GM18868 (cell line): ENCODE data around the gene NOS1AP.
"Not testable (repeated sequence)": the region's sequence is repeated elsewhere in the genome, so short reads cannot be mapped to it uniquely, and the experiment has no call there.

Experiments used
- ATAC-seq: cut with Tn5 transposase; IDR thresholded peaks from one replicate; pipeline ENCODE4 v1.9.1; 2021; ENCODE audit warnings: mild to moderate bottlenecking, moderate library complexity; ENCODE audit not compliant: unreplicated experiment

NOS1AP gene

DNA sequence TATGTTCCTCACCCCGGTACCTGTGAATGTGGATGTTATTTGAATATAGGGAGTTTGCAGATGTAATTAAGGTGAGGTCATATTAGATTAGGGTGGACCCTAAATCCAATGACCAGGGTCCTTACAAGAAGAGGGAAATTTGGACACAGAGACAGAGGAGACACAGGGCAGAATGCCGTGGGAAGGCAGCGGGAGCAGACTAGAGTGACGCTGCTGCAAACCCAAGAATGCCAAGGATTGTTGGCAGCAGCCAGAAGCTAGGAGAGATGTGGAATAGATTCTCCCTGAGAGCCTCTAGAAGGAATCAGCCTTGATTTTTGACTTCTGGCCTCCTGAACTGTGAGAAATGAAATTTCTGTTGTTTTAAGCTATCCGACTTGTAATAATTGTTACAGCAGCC lies 253.5 kb downstream of the NOS1AP start:
- no peak for ATAC-seq

DNA sequence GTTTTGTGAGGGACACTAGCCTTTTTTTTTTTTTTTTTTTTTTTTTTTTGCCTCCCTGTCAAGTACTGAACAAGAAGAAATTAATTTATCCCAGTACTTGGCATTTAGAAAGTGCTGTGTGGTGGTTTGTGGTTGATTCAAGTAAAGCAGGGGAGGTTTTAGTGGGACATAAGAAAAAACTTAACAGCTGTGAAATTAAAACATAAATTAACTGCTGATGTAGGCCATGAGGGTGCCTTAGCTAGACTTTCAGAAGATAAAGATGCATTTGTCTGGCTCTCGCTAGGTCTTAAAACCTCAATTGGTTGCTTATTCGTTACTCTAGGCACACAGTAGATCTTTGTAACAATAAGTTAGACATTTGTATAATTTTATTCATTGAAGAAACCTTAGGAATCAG lies 254.9 kb downstream of the NOS1AP start:
- ATAC-seq, result no peak

DNA sequence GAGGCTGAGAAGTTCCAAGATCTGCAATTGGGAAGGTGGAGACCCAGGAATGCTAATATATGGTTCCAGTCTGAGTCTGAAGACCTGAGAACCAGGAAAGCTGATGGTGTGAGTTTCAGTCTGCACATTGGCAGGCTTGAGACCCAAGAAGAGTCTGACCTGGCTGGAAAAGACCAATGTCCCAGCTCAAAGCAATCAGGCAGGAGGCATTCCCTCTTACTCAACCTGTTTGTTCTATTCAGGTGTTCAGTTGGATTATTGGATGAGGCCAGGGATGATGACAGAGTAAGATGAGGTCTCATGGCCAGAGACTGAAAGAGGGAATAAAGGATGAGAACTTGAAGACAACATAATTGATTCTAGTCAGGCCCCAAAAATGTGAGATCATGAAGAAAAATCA lies 257.1 kb downstream of the NOS1AP start:
- ATAC-seq, result no peak

DNA sequence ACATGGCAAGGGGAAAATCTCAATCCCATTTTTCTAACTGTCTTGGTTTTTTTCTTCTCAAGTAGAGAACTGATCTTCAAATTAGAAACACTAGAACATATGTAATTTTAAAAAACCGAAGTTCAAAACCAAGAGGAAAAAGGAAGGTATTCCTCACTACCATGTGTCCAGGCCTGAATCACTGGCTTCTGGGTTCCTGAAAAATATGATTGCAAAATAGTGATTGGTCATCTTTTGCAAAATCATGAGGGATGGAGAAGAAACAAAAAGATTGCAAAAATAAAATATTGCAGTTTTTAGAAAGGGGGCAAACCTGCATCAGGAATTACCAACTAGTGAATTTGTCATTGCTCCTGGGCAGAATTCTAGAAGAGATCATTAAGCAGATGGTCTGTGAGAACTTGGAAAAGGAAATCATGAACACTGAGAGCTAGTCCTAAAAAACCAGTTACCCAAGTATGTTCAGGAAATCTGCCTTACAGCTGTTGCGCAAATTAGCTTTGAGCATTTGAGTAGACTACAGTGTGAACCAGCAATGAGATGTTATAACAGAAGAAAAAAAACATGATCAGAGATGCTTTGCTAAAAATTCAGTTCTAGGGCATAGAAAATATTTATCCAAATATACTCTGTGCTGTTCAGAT lies 257.8 kb downstream of the NOS1AP start:
- ATAC-seq, result no peak

DNA sequence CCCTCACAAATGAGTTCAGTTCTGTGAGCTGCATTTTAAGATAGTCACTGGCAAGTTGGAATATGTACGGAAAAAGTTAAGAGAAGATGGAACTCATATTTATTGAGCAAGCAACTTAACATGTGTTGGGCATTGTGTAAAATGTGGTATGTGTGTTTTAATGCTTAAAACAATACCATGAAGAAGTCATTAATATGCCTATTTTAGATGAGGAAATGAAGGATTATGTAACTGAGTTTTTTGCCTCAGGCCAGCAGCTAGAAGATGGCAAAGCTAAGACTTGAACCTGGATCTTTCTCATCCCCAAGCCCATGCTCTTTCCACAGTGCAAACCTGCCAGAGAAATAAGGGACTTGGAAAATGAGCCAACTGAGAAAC lies 258.3 kb downstream of the NOS1AP start:
- ATAC-seq, result no peak

DNA sequence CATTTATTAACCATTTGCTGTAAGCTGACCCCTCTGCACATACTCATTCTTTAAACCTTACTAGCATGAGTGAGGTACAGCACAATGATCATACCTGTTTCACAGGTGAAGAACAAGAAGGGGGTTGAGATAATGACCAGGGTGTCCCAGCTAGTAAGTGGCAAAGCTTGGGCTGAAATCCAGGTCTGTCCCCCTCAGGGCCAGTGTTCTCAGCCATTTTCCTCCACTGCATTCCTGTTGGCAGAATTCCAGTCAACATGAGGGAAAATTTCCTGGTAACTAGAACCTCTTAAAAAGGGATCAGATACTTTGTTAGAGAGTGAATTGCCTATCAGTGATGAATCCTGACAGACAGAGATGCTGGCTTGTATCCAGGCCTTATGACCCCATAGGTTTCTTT lies 259.0 kb downstream of the NOS1AP start:
- ATAC-seq, result no peak

DNA sequence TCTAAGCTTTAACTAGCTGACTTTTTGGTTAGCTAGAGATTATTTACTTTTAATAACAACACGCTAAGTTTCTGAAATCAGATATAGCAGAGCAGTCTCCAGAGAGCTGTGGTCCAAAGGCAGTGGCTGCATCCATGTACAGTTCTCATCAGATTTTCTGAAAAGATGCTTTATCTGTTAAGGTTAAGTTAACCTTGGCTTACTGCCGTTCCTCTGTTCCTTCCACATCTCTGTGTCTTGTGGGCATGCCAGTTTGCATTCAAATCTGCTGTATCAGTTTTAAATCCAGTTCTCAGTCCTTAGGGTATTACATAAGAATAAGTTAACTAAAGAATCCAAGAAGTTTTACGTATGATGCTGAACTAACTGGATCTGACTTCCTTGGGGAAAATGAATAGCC lies 260.3 kb downstream of the NOS1AP start:
- ATAC-seq, result no peak

DNA sequence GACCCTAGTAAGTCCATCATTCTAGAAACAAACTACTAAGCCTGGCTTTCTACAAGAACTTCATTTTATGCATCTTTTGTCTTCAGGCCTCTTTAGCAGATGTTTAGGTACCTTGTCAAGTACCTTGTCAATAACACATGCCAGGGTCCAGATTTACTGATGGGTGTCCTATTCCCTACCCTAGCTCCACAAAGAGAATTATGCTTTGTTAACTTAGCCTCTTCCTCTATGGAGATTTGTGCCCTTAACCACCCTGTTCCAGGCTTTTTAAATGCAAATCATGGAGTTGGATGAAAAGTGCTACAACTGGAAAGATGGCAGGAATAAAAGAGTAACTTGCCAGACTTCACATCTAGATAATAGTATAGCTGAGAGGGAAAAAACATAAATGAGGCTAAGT lies 264.5 kb downstream of the NOS1AP start:
- ATAC-seq, result no peak

DNA sequence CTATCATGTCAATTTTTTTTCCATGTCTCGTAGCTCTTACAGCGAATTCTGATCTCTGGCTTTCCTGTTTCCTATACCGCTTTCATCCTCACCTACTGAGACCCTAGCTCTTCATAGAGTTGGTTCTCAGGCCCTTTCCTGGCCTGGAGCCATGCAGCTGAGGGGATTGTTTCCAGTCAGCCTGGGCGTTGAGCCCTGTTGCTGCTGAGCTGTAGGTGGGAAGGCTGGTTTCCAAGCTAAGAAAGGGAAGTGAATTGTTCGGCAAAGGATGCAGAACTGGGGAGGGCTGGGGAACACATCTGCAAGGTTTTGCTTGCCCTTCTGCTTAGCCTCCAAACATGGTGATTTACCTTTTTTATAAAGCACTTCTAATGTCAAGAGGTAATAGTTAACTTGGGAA lies 265.6 kb downstream of the NOS1AP start:
- ATAC-seq, result no peak

DNA sequence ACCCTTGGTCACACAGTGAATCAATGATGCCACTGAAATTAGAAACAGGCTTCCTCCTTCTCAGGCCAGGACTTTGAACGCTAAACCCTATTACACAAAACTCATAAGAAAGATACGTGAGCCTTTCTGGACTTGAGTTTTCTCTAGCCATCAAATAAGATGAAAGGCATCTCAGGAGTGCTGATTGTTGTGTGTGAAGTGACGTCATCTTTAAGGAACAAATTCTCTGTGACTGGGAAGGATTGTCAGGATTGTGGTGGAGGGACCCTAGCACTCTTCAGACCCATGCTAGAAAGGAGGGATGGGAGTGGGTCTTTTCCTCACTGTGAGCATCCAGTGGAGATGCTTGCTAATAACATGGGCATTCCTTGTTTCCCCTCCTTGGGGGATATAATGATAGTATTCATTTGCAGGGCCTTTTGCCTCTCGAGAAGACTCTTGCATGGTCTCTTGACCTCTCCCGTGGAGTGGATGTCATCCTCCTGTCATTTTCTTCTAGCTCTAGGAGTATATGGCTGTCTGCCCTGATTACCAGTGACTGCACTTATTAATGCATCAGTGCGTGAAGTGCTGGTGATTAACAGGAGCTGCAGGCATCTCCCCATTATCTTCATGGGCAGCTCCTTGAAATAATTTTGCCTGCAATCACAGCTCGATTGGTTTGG lies 267.3 kb downstream of the NOS1AP start:
- ATAC-seq, result no peak

DNA sequence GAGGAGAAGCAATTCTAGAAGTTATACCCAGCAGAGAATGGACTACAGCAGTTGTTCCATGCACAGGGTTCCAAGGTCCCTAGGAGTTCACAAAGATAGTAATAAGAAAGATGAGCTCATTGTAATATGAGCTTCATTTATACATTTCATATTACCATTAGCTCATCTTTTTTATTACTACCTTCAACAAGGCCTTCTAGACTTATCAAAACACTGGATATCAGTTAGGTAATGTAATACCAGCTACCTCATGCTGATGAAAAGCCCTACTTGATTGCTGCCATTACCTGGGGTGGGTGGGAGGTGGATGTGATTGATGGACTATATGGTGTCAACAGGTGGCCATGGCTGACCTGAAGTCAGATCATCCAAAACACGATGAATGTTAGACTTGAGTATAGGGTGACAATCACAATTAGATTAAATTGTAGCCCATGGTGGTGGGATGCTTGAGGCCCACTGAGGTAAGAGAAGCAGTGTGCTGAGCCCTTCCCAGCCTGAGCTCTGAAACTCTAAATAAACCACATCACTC lies 273.0 kb downstream of the NOS1AP start:
- ATAC-seq, result no peak

DNA sequence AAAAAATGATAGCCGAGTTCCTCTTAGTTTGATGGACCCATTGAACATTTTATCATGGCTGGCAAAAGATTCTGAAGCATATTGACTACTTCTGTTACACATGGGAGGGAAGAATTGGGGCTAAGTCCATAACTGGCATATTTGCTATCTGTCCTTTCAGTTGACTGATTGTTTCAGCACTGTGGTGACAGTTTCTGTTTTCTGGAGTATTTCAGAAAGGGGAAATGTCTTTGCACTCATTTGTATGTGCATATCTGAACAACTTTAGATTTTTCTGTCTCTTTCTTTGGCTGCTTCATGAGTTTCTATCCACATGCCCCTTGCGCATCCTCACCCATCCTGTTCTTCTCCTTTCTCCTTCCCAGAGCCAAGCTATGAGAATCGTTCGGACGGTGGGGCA lies 274.0 kb downstream of the NOS1AP start:
- no peak for ATAC-seq

DNA sequence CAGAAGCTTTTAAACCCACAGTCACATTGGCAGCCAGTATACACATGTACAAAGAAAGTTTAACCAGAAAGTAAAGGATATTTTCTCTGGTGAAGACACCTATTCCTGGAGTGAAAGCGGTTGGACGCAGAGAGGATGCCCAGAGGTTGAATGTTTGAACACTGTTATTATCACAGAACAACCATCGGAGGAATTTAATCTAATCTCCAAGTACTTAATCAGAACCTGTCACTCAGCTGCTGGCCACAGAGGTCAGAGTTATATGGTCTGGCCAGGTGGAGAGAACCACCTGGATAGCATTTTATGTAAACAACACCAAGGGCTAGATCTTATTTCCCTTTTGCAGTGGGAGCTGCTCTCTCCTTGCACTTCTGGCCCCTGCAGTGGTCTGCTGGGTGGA lies 277.8 kb downstream of the NOS1AP start:
- no peak for ATAC-seq

DNA sequence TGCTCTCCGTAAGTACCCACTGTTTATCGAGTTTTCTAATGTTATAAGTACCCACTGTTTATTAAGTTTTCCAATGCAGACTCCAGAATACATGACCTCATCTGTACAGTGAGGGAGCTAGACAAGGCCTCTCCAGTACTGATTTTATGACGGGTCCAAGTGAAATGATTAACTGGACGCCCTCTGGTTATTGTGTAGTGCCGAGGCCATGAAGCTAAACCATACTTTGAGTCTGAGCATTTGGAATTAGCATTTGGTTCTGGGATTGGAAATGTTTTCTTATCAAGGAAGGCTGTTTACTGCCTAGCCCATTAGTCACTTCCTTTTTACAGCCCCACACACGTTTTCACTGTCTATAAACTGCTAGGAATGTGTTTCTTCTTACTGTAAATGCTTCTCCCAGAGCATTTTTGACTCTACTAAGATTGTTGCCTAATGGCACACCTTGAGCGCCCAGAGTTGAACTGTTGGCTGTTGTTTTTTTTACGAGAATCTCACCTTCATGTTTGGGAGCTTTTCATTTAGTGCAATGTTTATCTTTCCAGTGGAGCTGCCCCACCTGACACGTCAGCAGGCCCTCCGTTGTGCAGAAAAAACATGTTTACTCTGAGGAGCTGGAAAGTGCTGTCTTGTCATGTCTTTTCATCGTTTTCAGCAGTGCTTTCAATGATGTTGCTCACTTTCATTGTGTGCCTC lies 280.3 kb downstream of the NOS1AP start:
- ATAC-seq, result no peak

DNA sequence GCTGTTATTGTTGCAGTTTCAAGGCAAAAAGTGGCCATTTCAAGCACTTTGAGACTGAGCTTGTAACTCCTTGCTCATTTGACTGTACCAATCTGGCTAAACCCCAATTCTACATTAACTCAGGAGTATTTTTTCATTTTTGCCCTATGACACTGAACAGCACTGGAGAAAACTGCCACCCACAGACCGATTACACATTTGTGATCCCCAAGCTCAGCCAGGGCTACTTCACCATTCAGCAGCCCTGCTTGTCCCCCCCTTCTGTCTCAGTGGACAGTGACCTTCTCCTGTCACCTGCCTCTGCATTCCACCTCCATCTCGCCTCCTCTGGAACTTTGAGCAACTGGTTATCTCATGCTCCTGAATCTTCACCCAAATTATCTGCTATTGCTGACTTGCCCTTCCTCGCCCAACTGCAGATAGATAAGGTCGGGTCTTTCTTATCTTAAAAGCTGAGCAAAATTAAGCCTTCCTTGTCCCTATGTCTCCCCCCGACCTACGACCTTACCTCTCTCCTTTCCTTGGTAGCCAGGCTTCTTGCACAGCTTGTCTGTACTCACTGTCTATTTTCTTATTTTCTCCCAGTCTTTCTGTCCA lies 281.9 kb downstream of the NOS1AP start:
- ATAC-seq, result no peak

DNA sequence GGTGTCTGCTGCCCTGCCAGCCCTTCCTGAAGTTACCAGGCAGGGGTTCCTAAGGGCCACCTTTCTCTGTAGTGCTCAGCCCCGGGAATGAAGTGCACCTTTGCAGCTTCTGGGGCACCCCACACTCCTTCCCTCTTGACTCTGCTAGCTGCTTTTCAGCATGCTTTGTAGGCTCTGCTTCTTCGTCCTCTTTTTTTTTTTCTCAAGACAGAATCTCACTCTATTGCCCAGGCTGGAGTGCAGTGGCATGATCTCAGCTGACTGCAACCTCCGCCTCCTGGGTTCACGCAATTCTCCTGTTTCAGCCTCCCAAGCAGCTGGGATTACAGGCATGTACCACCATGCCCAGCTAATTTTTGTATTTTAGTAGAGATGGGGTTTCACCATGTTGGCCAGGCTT lies 282.4 kb downstream of the NOS1AP start:
- not testable (repeated sequence) for ATAC-seq

DNA sequence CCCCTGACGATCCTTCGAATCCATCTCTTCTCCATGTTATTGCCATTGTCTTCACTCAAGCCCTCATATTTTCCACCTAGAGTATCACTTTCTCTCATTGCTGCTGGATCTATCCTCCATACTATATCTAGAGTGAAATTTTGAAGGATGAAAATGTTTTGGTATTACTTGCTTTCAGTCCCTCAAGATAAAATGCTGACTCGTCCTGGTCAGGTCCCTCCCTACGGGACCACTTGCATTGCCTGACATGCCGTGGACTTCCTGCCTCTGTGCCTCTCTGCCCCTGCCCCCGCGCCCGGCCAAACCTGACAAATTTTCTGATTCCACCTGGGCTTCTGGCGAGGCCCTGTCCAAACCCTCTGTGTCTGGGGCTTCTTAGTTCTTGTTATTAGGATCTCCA lies 283.6 kb downstream of the NOS1AP start:
- ATAC-seq, result no peak

DNA sequence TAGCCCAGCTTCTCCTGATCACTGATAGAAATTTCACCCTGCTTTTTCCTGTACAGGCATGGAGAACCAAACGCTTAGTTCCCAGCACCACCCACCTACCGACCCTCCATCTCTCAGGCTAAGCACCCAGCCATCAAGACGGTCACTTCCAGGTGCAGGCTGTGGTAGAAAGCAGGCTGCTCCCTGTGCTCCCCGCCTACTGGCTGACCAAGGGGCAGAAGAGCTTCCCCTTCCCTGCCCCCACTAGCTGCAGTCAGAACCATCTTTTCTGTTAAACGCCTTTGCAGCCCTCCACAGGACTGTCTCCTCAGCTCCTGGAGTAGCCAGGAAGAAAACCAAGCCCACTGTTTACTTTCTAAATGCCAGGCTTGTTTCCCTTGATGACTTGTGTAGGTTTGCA lies 284.2 kb downstream of the NOS1AP start:
- ATAC-seq, result no peak

DNA sequence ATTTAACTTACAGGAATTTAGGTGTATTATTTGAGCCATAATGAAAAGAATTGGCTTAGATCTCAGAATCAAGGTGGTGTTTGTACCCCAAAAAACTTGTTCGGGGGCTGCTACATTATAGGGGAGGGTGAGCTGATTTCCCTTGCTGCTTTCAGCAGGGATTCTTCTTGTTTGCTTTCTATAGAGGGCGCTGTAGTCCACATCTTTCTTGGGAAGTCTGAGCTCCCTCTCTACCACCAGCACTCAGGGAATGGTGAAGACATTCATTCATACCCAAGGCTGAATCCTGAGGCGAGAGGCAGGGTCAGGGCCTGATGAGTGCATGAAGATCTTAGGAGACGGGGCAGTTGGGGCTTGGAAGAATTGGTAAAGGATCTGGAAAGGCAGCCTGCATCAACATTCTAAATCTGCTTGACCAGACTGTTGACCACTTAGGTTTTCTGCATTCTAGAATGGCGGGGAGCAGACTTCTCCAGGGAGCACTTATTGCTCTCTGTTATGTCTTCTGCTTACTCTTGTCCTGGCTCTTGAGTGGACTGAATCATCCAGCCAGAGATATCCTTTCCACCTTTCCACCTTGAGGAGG lies 288.3 kb downstream of the NOS1AP start:
- ATAC-seq, result no peak

DNA sequence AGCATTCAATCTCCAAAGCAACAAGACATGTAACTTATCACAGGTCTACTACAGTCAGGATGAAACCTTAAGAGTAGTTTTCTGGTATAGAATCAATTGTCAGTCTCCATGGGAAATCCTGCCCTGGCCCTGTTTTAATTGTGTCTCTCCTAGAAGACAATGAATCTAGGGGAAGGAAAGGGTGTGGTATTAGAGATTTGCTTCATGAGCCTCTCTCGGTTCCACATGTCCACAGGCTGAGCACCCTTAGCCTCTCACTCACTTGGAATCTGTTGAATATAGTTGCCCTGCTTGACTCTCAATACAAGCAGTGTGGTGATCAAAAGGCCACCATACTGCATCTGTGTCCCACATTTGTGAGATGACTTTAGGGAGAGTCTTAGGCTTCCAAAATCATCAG lies 289.4 kb downstream of the NOS1AP start:
- ATAC-seq, result no peak

DNA sequence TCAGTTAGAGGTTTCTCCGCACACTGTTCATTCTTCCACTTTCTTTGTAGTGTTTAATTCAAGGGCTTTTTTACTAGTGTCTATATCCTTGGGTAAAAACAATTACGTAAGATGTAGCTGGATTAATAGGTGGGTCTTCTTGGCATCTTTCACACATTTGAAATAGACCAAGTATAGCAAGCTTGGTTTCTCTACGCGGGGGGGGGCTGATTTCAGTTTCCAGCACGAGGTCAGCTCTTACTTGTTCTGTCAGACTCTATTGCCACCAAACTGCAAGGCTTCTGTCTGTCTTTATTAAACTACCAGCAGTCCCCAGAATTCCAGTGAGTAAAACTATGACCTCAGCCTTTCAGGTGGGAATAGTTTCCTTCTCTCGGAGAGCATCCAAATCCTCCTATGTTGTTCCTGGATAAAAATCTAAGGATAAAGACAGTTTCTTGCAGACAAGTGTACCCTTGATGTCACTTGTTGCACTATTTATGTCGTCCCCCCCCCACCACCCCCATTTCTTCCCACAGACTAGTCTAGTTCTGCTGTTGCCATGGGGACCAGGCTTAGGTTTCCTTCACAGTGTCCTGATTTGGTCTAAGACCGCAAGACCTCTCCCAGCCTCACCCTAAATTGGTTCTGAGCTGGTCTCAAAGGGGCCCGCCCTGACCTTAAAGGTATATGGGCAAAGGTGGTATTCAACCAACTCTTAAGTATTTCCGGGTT lies 290.2 kb downstream of the NOS1AP start:
- no peak for ATAC-seq
